Panc1 (cell line): Measurements from ENCODE around the gene GPR26. TPM values are rescaled to one million over a fixed set of nuclear protein-coding genes. Genes with fewer than 3 reads are reported as not detected.

Source experiments
- ATAC-seq: fragments of 200-7000 bp; cut with Tn5 transposase; 2 replicates; pipeline ENCODE4 v1.9.1; 2020; ENCODE audit warnings: mild to moderate bottlenecking, moderate library complexity
- BruUV-seq: library from RNA; stranded (reverse); fragments of 400-500 nt; replicated peaks from 2 replicates; lab custom pipeline; 2021; lab: Mats Ljungman, UMichigan
- CTCF ChIA-PET: fragments of 300-600 bp; sonication (Branson Sonifier 250); formaldehyde crosslinking; loops from one replicate; lab custom pipeline; 2022; ENCODE audit warnings: antibody characterized with exemption; lab: Charles Lee
- POLR2A ChIA-PET: fragments of 300-600 bp; sonication (Branson Sonifier 250); formaldehyde crosslinking; loops from one replicate; lab custom pipeline; 2022; ENCODE audit warnings: antibody characterized with exemption; lab: Charles Lee
- DNase-seq: peaks from one replicate; pipeline ENCODE4 v3.0.0-alpha.2; 2010; ENCODE audit warnings: low read depth, low spot score
- H3K27ac ChIP-seq: 2 replicates; pipeline ENCODE4 v1.5.1; 2011; ENCODE audit warnings: mild to moderate bottlenecking, low read length, inconsistent platforms
- H3K27me3 ChIP-seq: fragments of 200-500 bp; sonication (Bioruptor generic); 2 replicates; pipeline ENCODE4 v1.6.0; 2014; ENCODE audit warnings: low read length, inconsistent platforms; ENCODE audit not compliant: control insufficient read depth, insufficient read depth
- H3K36me3 ChIP-seq: fragments of 200-500 bp; sonication (Bioruptor generic); 2 replicates; pipeline ENCODE4 v1.5.1; 2014; ENCODE audit warnings: inconsistent platforms, mild to moderate bottlenecking, low read length, moderate library complexity; ENCODE audit not compliant: control insufficient read depth, insufficient read depth
- H3K4me1 ChIP-seq: 2 replicates; pipeline ENCODE4 v1.5.1; 2011; ENCODE audit warnings: inconsistent platforms, mild to moderate bottlenecking, low read length, moderate library complexity; ENCODE audit not compliant: control insufficient read depth, insufficient read depth
- H3K4me3 ChIP-seq, 2 experiments: 2 replicates each; pipeline ENCODE4 v1.5.1; 2011 to 2012; ENCODE audit warnings: low read depth in 2 of 2, low read length in 2 of 2, mild to moderate bottlenecking in 2 of 2, inconsistent platforms in 1 of 2, moderate library complexity in 1 of 2
- H3K9me3 ChIP-seq: fragments of 200-500 bp; sonication (Bioruptor generic); 2 replicates; pipeline ENCODE4 v1.5.1; 2014; ENCODE audit warnings: low read depth, mild to moderate bottlenecking, inconsistent platforms, low read length, moderate library complexity; ENCODE audit not compliant: control insufficient read depth, insufficient read depth
- CTCF ChIP-seq: fragments of 450-650 bp; IDR thresholded peaks from 2 replicates; pipeline ENCODE4 v1.5.1; 2017; ENCODE audit warnings: mild to moderate bottlenecking
- POLR2AphosphoS5 ChIP-seq: IDR thresholded peaks from 2 replicates; pipeline ENCODE4 v1.6.1; 2012; ENCODE audit warnings: mild to moderate bottlenecking, low read depth, low read length, moderate library complexity
- REST ChIP-seq, 2 experiments: IDR thresholded peaks; 2 replicates each; pipeline ENCODE4 v1.6.1; 2011 to 2012; ENCODE audit warnings: low read depth in 2 of 2, control low read depth in 1 of 2, low read length in 1 of 2, mild to moderate bottlenecking in 1 of 2, moderate library complexity in 1 of 2; ENCODE audit not compliant: insufficient read depth in 1 of 2
- SIN3A ChIP-seq: IDR thresholded peaks from 2 replicates; pipeline ENCODE4 v1.6.1; 2012; ENCODE audit warnings: low read depth, mild to moderate bottlenecking, low read length, moderate library complexity, borderline replicate concordance; ENCODE audit not compliant: insufficient read depth
- TCF7L2 ChIP-seq: IDR thresholded peaks from 2 replicates; pipeline ENCODE4 v1.6.1; 2011; ENCODE audit warnings: mild to moderate bottlenecking, low read depth, low read length, inconsistent platforms
- in situ Hi-C: cut with HindIII; loops from 2 replicates; pipeline ENCODE4 v1.10.0; 2016; ENCODE audit warnings: low sequenced_read_pairs, low pct_unique_long_range_greater_than_20kb
- intact Hi-C: fragments of 100-400 bp; cut with micrococcal nuclease; formaldehyde crosslinking; loops from one replicate; pipeline ENCODE4 v1.10.0; 2022; ENCODE audit not compliant: unreplicated experiment
- total RNA-seq: library from RNA; stranded (reverse); gene quantifications from one replicate; pipeline ENCODE4 v1.2.1, GENCODE V29; 2021; ENCODE audit not compliant: unreplicated experiment

The GPR26 gene
- total RNA-seq, 1 experiment from 2014 or later: not detected

GRCh38 chr10:123634221-123634620 lies 31.9 kb upstream of the GPR26 start:
- Histone ChIP-seq H3K27me3 (peaks cover 20% of the 10 kb centered on the region), H3K9me3 (no peaks in the 10 kb centered on the region), H3K27ac (no peak overlapping the region), H3K4me3 (no peak overlapping the region), H3K36me3 (no peaks in the 10 kb centered on the region), H3K4me1 (no peaks in the 10 kb centered on the region)
- ChIA-PET POLR2A (no interaction called here), CTCF (interaction anchor here (0.7 kb wide), 1 partner anchor 701 kb away, joined by 3 read pairs; no protein-coding TSS in a partner anchor)
- no TSS peak for BruUV-seq
- intact Hi-C loops (no loop called here), in situ Hi-C loops (no loop called here)
- ATAC-seq (no peak), DNase-seq (no peak)
- TF ChIP-seq POLR2AphosphoS5 (no peak), TCF7L2 (no peak), REST (IDR thresholded peaks at IDR 0.05; ENCODE audit: insufficient read depth in 1 of 2, low read depth in 2 of 2, low read length in 1 of 2) (no peak), SIN3A (no peak), CTCF (no peak)

GRCh38 chr10:123635131-123635530 lies 31.0 kb upstream of the GPR26 start:
- ChIA-PET POLR2A (no interaction called here), CTCF (no interaction called here)
- Histone ChIP-seq H3K4me1 (no peaks in the 10 kb centered on the region), H3K36me3 (no peaks in the 10 kb centered on the region), H3K27me3 (peaks cover 22% of the 10 kb centered on the region), H3K4me3 (no peak overlapping the region), H3K27ac (no peak overlapping the region), H3K9me3 (no peaks in the 10 kb centered on the region)
- BruUV-seq: no TSS peak
- intact Hi-C loops (no loop called here), in situ Hi-C loops (no loop called here)
- ATAC-seq (no peak), DNase-seq (no peak)
- TF ChIP-seq SIN3A: no peak
- TF ChIP-seq TCF7L2: no peak
- no peak for TF ChIP-seq CTCF
- no peak for TF ChIP-seq POLR2AphosphoS5
- TF ChIP-seq REST (IDR thresholded peaks at IDR 0.05; ENCODE audit: insufficient read depth in 1 of 2, low read depth in 2 of 2, low read length in 1 of 2): no peak
